ENCODE results near the gene ANXA2. TPM values are rescaled to one million over a fixed set of nuclear protein-coding genes. Genes with fewer than 3 reads are reported as not detected.
A peak's percentile ranks its signal among the peaks of the same experiment; 100 is the strongest.

The ANXA2 gene
- polyA plus RNA-seq, 2 donors, result 1,972 to 2,098 TPM

DNA sequence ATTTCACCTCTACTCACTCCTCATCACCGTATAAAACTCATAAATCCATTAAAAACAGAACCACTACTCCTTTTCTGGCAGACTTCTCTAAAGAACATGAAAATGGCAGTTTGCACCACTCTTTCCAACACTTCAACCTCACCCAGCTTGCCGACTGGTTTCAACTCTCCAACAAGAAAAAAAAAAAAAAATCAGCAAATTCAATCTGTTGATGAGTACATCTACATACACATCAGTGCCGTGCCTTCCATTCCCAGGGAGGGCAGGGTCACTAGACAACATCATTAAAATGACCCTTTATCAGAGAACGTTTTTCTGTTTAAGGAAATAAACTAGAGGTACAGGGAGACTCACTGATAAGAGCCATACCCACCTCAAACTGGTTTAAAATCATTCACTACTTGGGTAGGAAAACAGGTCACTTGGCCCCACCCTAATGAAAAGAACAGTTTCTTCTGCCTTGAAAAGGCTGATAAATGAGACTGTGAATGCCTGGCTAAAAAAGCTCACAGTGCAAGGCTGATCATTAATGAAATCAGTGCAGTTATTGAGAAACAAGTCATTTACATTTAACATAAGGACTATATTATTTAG lies 6.0 kb downstream of the ANXA2 start:
- 22 to 27% methylated on average over 4 of the region's 4 CpGs for WGBS, 2 donors
- H3K9me3 ChIP-seq (ENCODE audit: control insufficient read depth in 2 of 2, insufficient read depth in 1 of 2, low read depth in 1 of 2, low read length in 1 of 2), result no peaks in the 10 kb centered on the region

DNA sequence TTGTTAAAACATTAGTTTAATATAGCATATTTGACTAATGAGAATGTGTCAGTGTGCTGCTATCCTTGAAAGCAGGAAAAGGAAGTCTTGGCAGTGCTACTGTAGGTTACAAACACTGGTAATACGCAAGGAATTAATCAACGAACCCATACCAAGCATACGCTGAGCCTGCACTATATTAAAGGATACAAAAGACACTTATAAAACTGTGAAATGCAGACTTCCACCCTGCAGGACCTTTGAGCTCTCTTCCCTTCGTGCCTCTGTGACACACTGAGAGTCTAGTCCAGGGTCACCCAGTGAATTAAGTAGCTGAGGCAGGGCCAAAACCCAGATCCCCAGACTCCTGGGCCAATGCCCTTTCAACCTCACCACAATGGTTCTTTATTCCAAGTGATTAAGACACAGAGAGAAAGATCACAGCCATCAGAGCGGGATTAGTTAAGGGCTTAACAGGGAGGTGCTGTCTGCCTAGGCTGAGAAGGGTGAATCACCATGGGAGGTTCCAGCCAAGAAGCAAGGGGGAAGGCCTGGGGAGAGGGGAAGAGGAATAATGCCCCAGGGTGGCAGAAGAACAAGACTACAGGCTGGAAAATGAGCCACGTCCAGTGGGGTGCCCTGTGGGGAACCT lies 6.8 kb downstream of the ANXA2 start:
- Histone ChIP-seq H3K27me3 (ENCODE audit: control insufficient read depth in 1 of 2, insufficient read depth in 2 of 2, low read length in 2 of 2) (no peaks in the 10 kb centered on the region), H3K4me3 (ENCODE audit: low read depth in 1 of 2, low read length in 2 of 2) (peak overlapping the region in 1 of 2 donors; percentile 35), H3K9me3 (ENCODE audit: control insufficient read depth in 2 of 2, insufficient read depth in 1 of 2, low read depth in 1 of 2, low read length in 1 of 2) (no peaks in the 10 kb centered on the region), H3K4me1 (ENCODE audit: control insufficient read depth in 2 of 2, insufficient read depth in 2 of 2, low read length in 1 of 2) (peaks cover 0 to 12% of the 10 kb centered on the region in 2 donors), H3K36me3 (ENCODE audit: control insufficient read depth in 2 of 2, insufficient read depth in 2 of 2, low read length in 1 of 2) (peaks cover 0 to 5% of the 10 kb centered on the region in 2 donors), H3K27ac (ENCODE audit: low read depth in 2 of 2, low read length in 1 of 2) (peak overlapping the region; percentile 85 to 95)
- WGBS, 2 donors, result 16 to 29% methylated on average over 6 of the region's 6 CpGs

More for the DNA sequence above, 6.0 kb downstream of the ANXA2 start:
- H3K4me3 ChIP-seq (ENCODE audit: low read depth in 1 of 2, low read length in 2 of 2), result no peak overlapping the region
- peaks cover 0 to 5% of the 10 kb centered on the region in 2 donors for H3K36me3 ChIP-seq (ENCODE audit: control insufficient read depth in 2 of 2, insufficient read depth in 2 of 2, low read length in 1 of 2)
- H3K27me3 ChIP-seq (ENCODE audit: control insufficient read depth in 1 of 2, insufficient read depth in 2 of 2, low read length in 2 of 2), result no peaks in the 10 kb centered on the region
- peak overlapping the region; percentile 85 to 95 for H3K27ac ChIP-seq (ENCODE audit: low read depth in 2 of 2, low read length in 1 of 2)
- peaks cover 0 to 14% of the 10 kb centered on the region in 2 donors for H3K4me1 ChIP-seq (ENCODE audit: control insufficient read depth in 2 of 2, insufficient read depth in 2 of 2, low read length in 1 of 2)

DNA sequence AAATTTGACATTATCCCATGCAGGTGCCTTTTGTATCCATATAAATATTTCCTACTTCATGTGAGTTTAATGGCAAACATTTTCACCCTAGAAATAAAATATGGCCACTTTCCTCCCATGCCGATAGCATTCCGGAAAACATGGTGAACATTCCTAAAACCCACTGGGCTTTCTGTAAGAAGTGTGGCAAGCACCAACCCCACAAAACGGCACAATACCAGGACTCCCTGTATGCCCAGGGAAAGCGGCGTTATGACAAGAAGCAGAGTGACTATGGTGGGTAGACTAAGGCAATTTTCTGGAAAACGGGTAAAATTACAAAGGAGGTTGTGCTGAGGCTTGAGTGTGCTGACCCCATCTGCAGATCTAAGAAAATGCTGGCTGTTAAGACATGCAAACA lies 7.6 kb downstream of the ANXA2 start:
- Histone ChIP-seq H3K27me3 (ENCODE audit: control insufficient read depth in 1 of 2, insufficient read depth in 2 of 2, low read length in 2 of 2) (no peaks in the 10 kb centered on the region), H3K36me3 (ENCODE audit: control insufficient read depth in 2 of 2, insufficient read depth in 2 of 2, low read length in 1 of 2) (peaks cover 0 to 3% of the 10 kb centered on the region in 2 donors), H3K9me3 (ENCODE audit: control insufficient read depth in 2 of 2, insufficient read depth in 1 of 2, low read depth in 1 of 2, low read length in 1 of 2) (no peaks in the 10 kb centered on the region), H3K27ac (ENCODE audit: low read depth in 2 of 2, low read length in 1 of 2) (peak overlapping the region; percentile 84 to 85), H3K4me1 (ENCODE audit: control insufficient read depth in 2 of 2, insufficient read depth in 2 of 2, low read length in 1 of 2) (peaks cover 0 to 12% of the 10 kb centered on the region in 2 donors), H3K4me3 (ENCODE audit: low read depth in 1 of 2, low read length in 2 of 2) (peak overlapping the region in 1 of 2 donors; percentile 35)
- 69 to 73% methylated on average over 6 of the region's 6 CpGs for whole genome bisulfite sequencing, 2 donors

DNA sequence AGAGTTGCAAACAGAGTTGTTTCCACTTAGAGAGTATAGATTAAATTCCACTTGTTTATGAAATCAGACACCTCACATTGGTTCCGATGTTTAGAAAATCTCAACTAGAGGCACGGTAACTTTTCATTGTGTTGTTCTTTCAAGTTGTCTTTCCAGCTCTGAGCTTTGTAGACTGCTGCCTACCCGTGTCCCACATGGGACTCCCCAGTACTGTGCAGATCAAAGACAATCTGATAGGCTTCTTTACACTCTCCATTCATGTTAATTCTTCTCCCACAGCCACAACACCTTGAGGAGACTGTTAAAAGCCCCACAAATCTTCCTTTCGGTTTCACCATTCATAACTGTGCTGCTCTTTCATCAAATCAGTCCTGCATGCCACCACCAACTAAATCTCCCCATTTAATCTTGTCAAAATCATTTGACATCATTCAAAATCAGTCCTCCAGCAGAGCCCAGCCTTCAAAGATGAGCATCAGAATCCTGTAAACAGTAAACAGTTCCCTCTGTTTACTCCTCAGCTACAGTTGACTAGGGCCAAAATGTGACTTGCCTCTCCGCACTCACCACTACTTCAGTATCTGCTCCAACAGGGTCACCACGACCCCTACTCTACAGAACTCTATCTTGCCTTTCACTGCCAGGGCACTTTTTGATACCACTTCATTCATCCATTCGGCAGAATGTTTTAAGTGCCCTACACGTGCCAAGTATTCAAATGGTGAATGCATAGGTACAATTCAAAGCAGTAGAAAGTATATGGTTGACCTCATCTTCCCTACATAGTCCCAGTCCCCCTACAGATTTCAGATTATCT lies 8.3 kb downstream of the ANXA2 start:
- Histone ChIP-seq H3K36me3 (ENCODE audit: control insufficient read depth in 2 of 2, insufficient read depth in 2 of 2, low read length in 1 of 2) (peaks cover 0 to 3% of the 10 kb centered on the region in 2 donors), H3K4me1 (ENCODE audit: control insufficient read depth in 2 of 2, insufficient read depth in 2 of 2, low read length in 1 of 2) (peaks cover 0 to 12% of the 10 kb centered on the region in 2 donors), H3K27ac (ENCODE audit: low read depth in 2 of 2, low read length in 1 of 2) (peak overlapping the region; percentile 39 to 73), H3K4me3 (ENCODE audit: low read depth in 1 of 2, low read length in 2 of 2) (peak overlapping the region in 1 of 2 donors; percentile 35), H3K27me3 (ENCODE audit: control insufficient read depth in 1 of 2, insufficient read depth in 2 of 2, low read length in 2 of 2) (no peaks in the 10 kb centered on the region), H3K9me3 (ENCODE audit: control insufficient read depth in 2 of 2, insufficient read depth in 1 of 2, low read depth in 1 of 2, low read length in 1 of 2) (no peaks in the 10 kb centered on the region)
- 32 to 40% methylated on average over 8 of the region's 8 CpGs for WGBS, 2 donors

GRCh38 chr15:60387321-60387720 lies 10.5 kb downstream of the ANXA2 start:
- H3K4me1 ChIP-seq (ENCODE audit: control insufficient read depth in 2 of 2, insufficient read depth in 2 of 2, low read length in 1 of 2), result peaks cover 2 to 6% of the 10 kb centered on the region in 2 donors
- peak overlapping the region in 1 of 2 donors; percentile 49 for H3K27ac ChIP-seq (ENCODE audit: low read depth in 2 of 2, low read length in 1 of 2)
- 86 to 94% methylated on average over 1 of the region's 1 CpG for WGBS, 2 donors

DNA sequence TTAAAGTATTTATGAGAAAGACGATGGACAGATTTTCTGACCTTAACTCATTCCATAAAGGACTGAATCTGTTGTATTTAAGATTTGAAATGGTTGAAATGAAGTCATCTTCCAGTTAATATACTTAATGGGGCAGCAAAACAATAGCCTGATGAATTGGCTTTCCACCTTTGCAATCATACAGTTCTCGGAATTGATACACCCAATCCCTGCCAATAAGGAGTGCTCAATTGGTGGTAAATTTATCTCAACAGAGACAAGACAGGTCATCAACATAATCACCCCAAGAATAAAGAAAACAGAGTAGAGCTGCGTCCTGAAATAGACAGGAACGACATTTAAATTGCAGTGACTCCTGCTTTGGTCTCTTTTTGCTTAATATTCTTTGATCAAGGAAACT lies 11.2 kb downstream of the ANXA2 start:
- H3K36me3 ChIP-seq (ENCODE audit: control insufficient read depth in 2 of 2, insufficient read depth in 2 of 2, low read length in 1 of 2), result peaks cover 10 to 13% of the 10 kb centered on the region in 2 donors
- H3K9me3 ChIP-seq (ENCODE audit: control insufficient read depth in 2 of 2, insufficient read depth in 1 of 2, low read depth in 1 of 2, low read length in 1 of 2), result no peaks in the 10 kb centered on the region
- WGBS, 2 donors, result 59 to 70% methylated on average over 4 of the region's 4 CpGs
- peaks cover 2 to 6% of the 10 kb centered on the region in 2 donors for H3K4me1 ChIP-seq (ENCODE audit: control insufficient read depth in 2 of 2, insufficient read depth in 2 of 2, low read length in 1 of 2)
- no peak overlapping the region for H3K4me3 ChIP-seq (ENCODE audit: low read depth in 1 of 2, low read length in 2 of 2)
- H3K27ac ChIP-seq (ENCODE audit: low read depth in 2 of 2, low read length in 1 of 2), result no peak overlapping the region
- no peaks in the 10 kb centered on the region for H3K27me3 ChIP-seq (ENCODE audit: control insufficient read depth in 1 of 2, insufficient read depth in 2 of 2, low read length in 2 of 2)

More at GRCh38 chr15:60387321-60387720, 10.5 kb downstream of the ANXA2 start:
- no peaks in the 10 kb centered on the region for H3K9me3 ChIP-seq (ENCODE audit: control insufficient read depth in 2 of 2, insufficient read depth in 1 of 2, low read depth in 1 of 2, low read length in 1 of 2)
- no peak overlapping the region for H3K4me3 ChIP-seq (ENCODE audit: low read depth in 1 of 2, low read length in 2 of 2)
- H3K27me3 ChIP-seq (ENCODE audit: control insufficient read depth in 1 of 2, insufficient read depth in 2 of 2, low read length in 2 of 2), result no peaks in the 10 kb centered on the region
- H3K36me3 ChIP-seq (ENCODE audit: control insufficient read depth in 2 of 2, insufficient read depth in 2 of 2, low read length in 1 of 2), result peaks cover 10 to 13% of the 10 kb centered on the region in 2 donors

- H3K9me3 ChIP-seq (ENCODE audit: control insufficient read depth in 2 of 2, insufficient read depth in 1 of 2, low read depth in 1 of 2, low read length in 1 of 2), result no peaks in the 10 kb centered on the region
- H3K27ac ChIP-seq (ENCODE audit: low read depth in 2 of 2, low read length in 1 of 2), result no peak overlapping the region
- H3K36me3 ChIP-seq (ENCODE audit: control insufficient read depth in 2 of 2, insufficient read depth in 2 of 2, low read length in 1 of 2), result peaks cover 10 to 17% of the 10 kb centered on the region in 2 donors
- no peaks in the 10 kb centered on the region for H3K27me3 ChIP-seq (ENCODE audit: control insufficient read depth in 1 of 2, insufficient read depth in 2 of 2, low read length in 2 of 2)
- WGBS, 2 donors, result 63 to 81% methylated on average over 7 of the region's 7 CpGs
- H3K4me1 ChIP-seq (ENCODE audit: control insufficient read depth in 2 of 2, insufficient read depth in 2 of 2, low read length in 1 of 2), result peaks cover 2 to 6% of the 10 kb centered on the region in 2 donors
- no peak overlapping the region for H3K4me3 ChIP-seq (ENCODE audit: low read depth in 1 of 2, low read length in 2 of 2)
Measured at GRCh38 chr15:60385620-60386552, 11.9 kb downstream of the ANXA2 start.

- Histone ChIP-seq H3K27me3 (ENCODE audit: control insufficient read depth in 1 of 2, insufficient read depth in 2 of 2, low read length in 2 of 2) (no peaks in the 10 kb centered on the region), H3K4me3 (ENCODE audit: low read depth in 1 of 2, low read length in 2 of 2) (no peak overlapping the region), H3K4me1 (ENCODE audit: control insufficient read depth in 2 of 2, insufficient read depth in 2 of 2, low read length in 1 of 2) (peaks cover 2 to 5% of the 10 kb centered on the region in 2 donors), H3K9me3 (ENCODE audit: control insufficient read depth in 2 of 2, insufficient read depth in 1 of 2, low read depth in 1 of 2, low read length in 1 of 2) (no peaks in the 10 kb centered on the region), H3K27ac (ENCODE audit: low read depth in 2 of 2, low read length in 1 of 2) (no peak overlapping the region), H3K36me3 (ENCODE audit: control insufficient read depth in 2 of 2, insufficient read depth in 2 of 2, low read length in 1 of 2) (peaks cover 14 to 21% of the 10 kb centered on the region in 2 donors)
- WGBS, 2 donors, result 83 to 85% methylated on average over 3 of the region's 3 CpGs
Measured at GRCh38 chr15:60384526-60385126, 13.2 kb downstream of the ANXA2 start.
